ENCODE measurements around the gene TMEM150C.

Gene TMEM150C

GRCh38 chr4:82529322-82529721 is 32.5 kb downstream of the TMEM150C start:
- TF ChIP-seq CTCF (IDR thresholded peaks at IDR 0.05; ENCODE audit: control insufficient read depth, insufficient read depth, low read depth, low read length, missing control alignments) = no peak
- H3K4me3 ChIP-seq (ENCODE audit: control insufficient read depth, low read depth, low read length) = no peak overlapping the region
- DNase-seq (ENCODE audit: low read depth) = no peak

- DNase-seq (ENCODE audit: low read depth) = no peak
- H3K4me3 ChIP-seq (ENCODE audit: control insufficient read depth, low read depth, low read length) = no peak overlapping the region
- TF ChIP-seq CTCF (IDR thresholded peaks at IDR 0.05; ENCODE audit: control insufficient read depth, insufficient read depth, low read depth, low read length, missing control alignments) = no peak
Observed at GRCh38 chr4:82528868-82529267, 32.9 kb downstream of the TMEM150C start.

- no peak overlapping the region for H3K4me3 ChIP-seq (ENCODE audit: control insufficient read depth, low read depth, low read length)
- no peak for DNase-seq (ENCODE audit: low read depth)
- TF ChIP-seq CTCF (IDR thresholded peaks at IDR 0.05; ENCODE audit: control insufficient read depth, insufficient read depth, low read depth, low read length, missing control alignments) = no peak
Observed at GRCh38 chr4:82528074-82528473, 33.7 kb downstream of the TMEM150C start.

- DNase-seq (ENCODE audit: low read depth) = no peak
- TF ChIP-seq CTCF (IDR thresholded peaks at IDR 0.05; ENCODE audit: control insufficient read depth, insufficient read depth, low read depth, low read length, missing control alignments) = no peak
- no peak overlapping the region for H3K4me3 ChIP-seq (ENCODE audit: control insufficient read depth, low read depth, low read length)
Observed at GRCh38 chr4:82525307-82525911, 36.4 kb downstream of the TMEM150C start.

GRCh38 chr4:82524570-82525152 is 37.1 kb downstream of the TMEM150C start:
- no peak for TF ChIP-seq CTCF (IDR thresholded peaks at IDR 0.05; ENCODE audit: control insufficient read depth, insufficient read depth, low read depth, low read length, missing control alignments)
- no peak overlapping the region for H3K4me3 ChIP-seq (ENCODE audit: control insufficient read depth, low read depth, low read length)
- no peak for DNase-seq (ENCODE audit: low read depth)

GRCh38 chr4:82523179-82523578 is 38.6 kb downstream of the TMEM150C start:
- TF ChIP-seq CTCF (IDR thresholded peaks at IDR 0.05; ENCODE audit: control insufficient read depth, insufficient read depth, low read depth, low read length, missing control alignments) = no peak
- no peak overlapping the region for H3K4me3 ChIP-seq (ENCODE audit: control insufficient read depth, low read depth, low read length)
- DNase-seq (ENCODE audit: low read depth) = no peak

All from AG09309 (cell line).